DND-41 (cell line): ENCODE measurements around the gene NUP42.

ENCODE experiments used
- ATAC-seq: fragments of 200-7000 bp; cut with Tn5 transposase; 3 replicates; pipeline ENCODE4 v1.9.1; 2021; ENCODE audit warnings: low read depth; ENCODE audit not compliant: insufficient read depth
- DNase-seq: peaks from one replicate; pipeline ENCODE4 v3.0.0-alpha.2; 2020
- H2AFZ ChIP-seq: 2 replicates; pipeline ENCODE4 v1.6.0; 2012; ENCODE audit warnings: low read depth, low read length
- H3K27ac ChIP-seq: 2 replicates; pipeline ENCODE4 v1.5.1; 2012; ENCODE audit warnings: low read length, inconsistent platforms
- H3K27me3 ChIP-seq: fragments of 200-600 bp; sonication (generic); 2 replicates; pipeline ENCODE4 v1.6.0; 2012; ENCODE audit warnings: low read length, mild to moderate bottlenecking, inconsistent platforms; ENCODE audit not compliant: insufficient read depth, poor library complexity
- H3K36me3 ChIP-seq: 2 replicates; pipeline ENCODE4 v1.5.1; 2012; ENCODE audit warnings: low read length, inconsistent platforms; ENCODE audit not compliant: insufficient read depth
- H3K4me1 ChIP-seq: 2 replicates; pipeline ENCODE4 v1.5.1; 2012; ENCODE audit warnings: mild to moderate bottlenecking, low read length; ENCODE audit not compliant: insufficient read depth
- H3K4me2 ChIP-seq: 2 replicates; pipeline ENCODE4 v1.6.0; 2012; ENCODE audit warnings: mild to moderate bottlenecking, moderate library complexity, low read length, inconsistent platforms; ENCODE audit not compliant: insufficient read depth
- H3K4me3 ChIP-seq, 2 experiments: fragments of 200-600 bp in 1 of 2; shearing (Covaris generic) in 1 of 2; 2 replicates each; pipeline ENCODE4 v1.5.1; 2012 to 2016; ENCODE audit warnings: inconsistent platforms in 2 of 2, low read length in 2 of 2, mild to moderate bottlenecking in 2 of 2, low read depth in 1 of 2, moderate library complexity in 1 of 2
- H3K79me2 ChIP-seq: 2 replicates; pipeline ENCODE4 v1.6.0; 2012; ENCODE audit warnings: low read length, inconsistent platforms; ENCODE audit not compliant: insufficient read depth
- H3K9ac ChIP-seq: 2 replicates; pipeline ENCODE4 v1.6.0; 2012; ENCODE audit warnings: low read depth, mild to moderate bottlenecking, inconsistent platforms, low read length, moderate library complexity
- H3K9me3 ChIP-seq: 2 replicates; pipeline ENCODE4 v1.5.1; 2012; ENCODE audit warnings: low read length, moderate library complexity, mild to moderate bottlenecking, inconsistent platforms; ENCODE audit not compliant: insufficient read depth, severe bottlenecking
- H4K20me1 ChIP-seq: 2 replicates; pipeline ENCODE4 v1.6.0; 2012; ENCODE audit warnings: low read length; ENCODE audit not compliant: insufficient read depth
- CTCF ChIP-seq: IDR thresholded peaks from 2 replicates; pipeline ENCODE4 v1.5.1; 2012; ENCODE audit warnings: borderline replicate concordance, low read length, moderate library complexity, mild to moderate bottlenecking; ENCODE audit not compliant: poor library complexity, severe bottlenecking; ENCODE audit errors: extremely low read depth
- EZH2 ChIP-seq: IDR thresholded peaks from 3 replicates; pipeline ENCODE4 v1.6.1; 2012; ENCODE audit warnings: borderline replicate concordance, low read depth, mild to moderate bottlenecking, moderate library complexity, low read length, inconsistent platforms; ENCODE audit not compliant: severe bottlenecking

The NUP42 gene

DNA sequence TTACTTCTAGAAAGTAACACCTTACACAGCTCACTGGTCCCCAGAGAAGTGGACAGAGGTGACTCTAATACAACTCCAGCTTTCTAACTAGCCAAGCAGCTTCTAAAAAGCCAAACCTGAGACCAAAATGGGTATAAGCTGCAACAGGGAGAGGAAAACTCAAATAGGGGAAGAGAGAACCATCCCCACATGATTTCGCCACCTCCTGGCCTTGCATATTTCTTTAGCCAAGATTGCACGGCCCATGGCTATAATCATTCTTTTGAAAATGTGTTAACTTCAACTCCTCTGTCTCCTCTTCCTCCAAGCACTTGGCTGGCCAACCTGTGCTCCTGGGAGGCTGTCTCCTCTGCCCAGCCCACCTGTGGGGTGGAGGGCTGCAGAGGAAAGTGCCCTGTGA, 28.7 kb downstream of the NUP42 start:
- Histone ChIP-seq H3K27ac (no peak overlapping the region), H2AFZ (no peak overlapping the region)
- no peak for ATAC-seq

DNA sequence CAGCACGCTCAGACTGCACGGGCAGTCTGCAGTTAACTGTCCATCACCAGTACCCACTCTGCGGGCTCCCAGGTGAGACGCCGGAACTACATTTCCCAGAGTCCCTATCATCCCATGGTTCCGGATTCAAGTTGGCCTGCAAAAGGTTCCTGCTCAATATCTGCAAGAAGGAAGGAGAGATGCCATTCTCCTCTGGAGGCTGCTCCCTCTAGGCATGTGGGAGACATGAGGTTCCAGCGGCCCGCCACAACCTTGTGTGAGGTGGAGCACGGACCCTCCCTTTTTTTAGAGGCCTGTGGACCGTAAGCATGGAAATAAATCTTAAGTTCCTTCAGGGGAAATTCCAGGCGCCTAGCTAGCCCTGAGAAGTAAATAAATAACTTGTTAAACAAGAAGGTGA, 29.7 kb downstream of the NUP42 start:
- DNase-seq (no peak), ATAC-seq (no peak)
- Histone ChIP-seq H3K27ac (no peak overlapping the region), H3K4me1 (no peaks in the 10 kb centered on the region), H3K4me3 (no peak overlapping the region), H3K36me3 (no peaks in the 10 kb centered on the region), H3K4me2 (no peak overlapping the region), H3K27me3 (peaks cover 13% of the 10 kb centered on the region), H2AFZ (no peak overlapping the region), H3K9me3 (no peaks in the 10 kb centered on the region), H3K79me2 (no peaks in the 10 kb centered on the region), H3K9ac (no peak overlapping the region), H4K20me1 (no peaks in the 10 kb centered on the region)
- TF ChIP-seq CTCF (no peak), EZH2 (no peak)

More for the DNA sequence above, 28.7 kb downstream of the NUP42 start:
- no peak overlapping the region for H3K4me2 ChIP-seq
- H3K79me2 ChIP-seq: no peaks in the 10 kb centered on the region
- no peaks in the 10 kb centered on the region for H3K4me1 ChIP-seq
- H3K36me3 ChIP-seq: no peaks in the 10 kb centered on the region
- no peak for TF ChIP-seq CTCF
- TF ChIP-seq EZH2: no peak
- H3K9ac ChIP-seq: no peak overlapping the region
- no peaks in the 10 kb centered on the region for H4K20me1 ChIP-seq
- peaks cover 13% of the 10 kb centered on the region for H3K27me3 ChIP-seq
- no peaks in the 10 kb centered on the region for H3K9me3 ChIP-seq
- H3K4me3 ChIP-seq: no peak overlapping the region
- no peak for DNase-seq

- Histone ChIP-seq H3K9ac (no peak overlapping the region), H3K9me3 (no peaks in the 10 kb centered on the region), H2AFZ (no peak overlapping the region)
Observed at GRCh38 chr7:23212395-23212794, 30.5 kb downstream of the NUP42 start.

More at GRCh38 chr7:23212395-23212794, 30.5 kb downstream of the NUP42 start:
- Histone ChIP-seq H3K36me3 (no peaks in the 10 kb centered on the region), H3K27ac (no peak overlapping the region), H3K4me2 (no peak overlapping the region), H4K20me1 (no peaks in the 10 kb centered on the region), H3K27me3 (peaks cover 13% of the 10 kb centered on the region), H3K4me1 (no peaks in the 10 kb centered on the region), H3K4me3 (no peak overlapping the region), H3K79me2 (no peaks in the 10 kb centered on the region)
- ATAC-seq: no peak
- DNase-seq: no peak
- TF ChIP-seq EZH2 (no peak), CTCF (no peak)
